ENCODE data around the gene PEA15. TPM values are rescaled to one million over a fixed set of nuclear protein-coding genes. Genes with fewer than 3 reads are reported as not detected.

Gene PEA15
- polyA plus RNA-seq, 4 donors, result 15.2 to 116 (median 47.9) TPM

GRCh38 chr1:160162931-160163330 lies 42.3 kb upstream of the PEA15 start:
- H3K27me3 ChIP-seq (ENCODE audit: control insufficient read depth in 3 of 3, insufficient read depth in 3 of 3, low read length in 3 of 3), result no peaks in the 10 kb centered on the region
- H3K36me3 ChIP-seq (ENCODE audit: control insufficient read depth in 3 of 3, insufficient read depth in 2 of 3, low read depth in 1 of 3, low read length in 3 of 3), result no peaks in the 10 kb centered on the region
- no peaks in the 10 kb centered on the region for H3K4me1 ChIP-seq (ENCODE audit: control insufficient read depth in 3 of 3, insufficient read depth in 2 of 3, low read depth in 1 of 3, low read length in 2 of 3)
- H3K9me3 ChIP-seq (ENCODE audit: control insufficient read depth in 2 of 2, insufficient read depth in 1 of 2, low read depth in 1 of 2, low read length in 1 of 2), result no peaks in the 10 kb centered on the region
- no peak for DNase-seq
- FAIRE-seq, result no peak
- H3K4me3 ChIP-seq (ENCODE audit: low read depth in 1 of 3, low read length in 3 of 3), result no peak overlapping the region
- no peak overlapping the region for H3K27ac ChIP-seq (ENCODE audit: low read depth in 1 of 3, low read length in 2 of 3)
- WGBS, 3 donors, result 72 to 87% (median 76%) methylated on average over 2 of the region's 2 CpGs

DNA sequence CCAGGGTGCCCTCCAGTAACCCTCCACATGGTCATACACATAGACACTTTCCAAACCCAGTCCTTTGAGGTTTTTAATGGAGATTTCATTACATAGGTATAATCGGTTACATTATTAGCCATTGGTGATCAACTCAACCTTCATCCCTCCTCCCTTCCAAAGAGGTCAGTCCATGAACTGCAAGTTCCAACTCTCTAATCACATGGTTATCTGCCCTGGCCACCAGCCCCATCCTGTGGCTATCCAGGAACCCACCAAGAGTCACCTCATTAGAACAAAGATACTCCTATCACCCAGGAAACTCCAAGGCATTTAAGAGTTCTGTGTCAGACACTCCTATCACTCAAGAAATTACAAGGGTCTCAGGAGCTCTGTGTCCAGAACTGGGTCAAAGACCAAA lies 41.6 kb upstream of the PEA15 start:
- no peak for FAIRE-seq
- WGBS, 3 donors, result 95 to 97% (median 96%) methylated on average over 1 of the region's 1 CpG
- Histone ChIP-seq H3K27ac (ENCODE audit: low read depth in 1 of 3, low read length in 2 of 3) (no peak overlapping the region), H3K27me3 (ENCODE audit: control insufficient read depth in 3 of 3, insufficient read depth in 3 of 3, low read length in 3 of 3) (no peaks in the 10 kb centered on the region), H3K9me3 (ENCODE audit: control insufficient read depth in 2 of 2, insufficient read depth in 1 of 2, low read depth in 1 of 2, low read length in 1 of 2) (no peaks in the 10 kb centered on the region), H3K4me3 (ENCODE audit: low read depth in 1 of 3, low read length in 3 of 3) (no peak overlapping the region), H3K4me1 (ENCODE audit: control insufficient read depth in 3 of 3, insufficient read depth in 2 of 3, low read depth in 1 of 3, low read length in 2 of 3) (no peaks in the 10 kb centered on the region), H3K36me3 (ENCODE audit: control insufficient read depth in 3 of 3, insufficient read depth in 2 of 3, low read depth in 1 of 3, low read length in 3 of 3) (no peaks in the 10 kb centered on the region)
- DNase-seq, result no peak

GRCh38 chr1:160164121-160164520 lies 41.1 kb upstream of the PEA15 start:
- Histone ChIP-seq H3K27me3 (ENCODE audit: control insufficient read depth in 3 of 3, insufficient read depth in 3 of 3, low read length in 3 of 3) (no peaks in the 10 kb centered on the region), H3K9me3 (ENCODE audit: control insufficient read depth in 2 of 2, insufficient read depth in 1 of 2, low read depth in 1 of 2, low read length in 1 of 2) (no peaks in the 10 kb centered on the region), H3K27ac (ENCODE audit: low read depth in 1 of 3, low read length in 2 of 3) (no peak overlapping the region), H3K4me3 (ENCODE audit: low read depth in 1 of 3, low read length in 3 of 3) (no peak overlapping the region), H3K36me3 (ENCODE audit: control insufficient read depth in 3 of 3, insufficient read depth in 2 of 3, low read depth in 1 of 3, low read length in 3 of 3) (no peaks in the 10 kb centered on the region), H3K4me1 (ENCODE audit: control insufficient read depth in 3 of 3, insufficient read depth in 2 of 3, low read depth in 1 of 3, low read length in 2 of 3) (no peaks in the 10 kb centered on the region)
- FAIRE-seq, result no peak
- WGBS, 3 donors, result 82 to 93% (median 88%) methylated on average over 10 of the region's 10 CpGs
- no peak for DNase-seq

GRCh38 chr1:160166166-160166868 lies 38.9 kb upstream of the PEA15 start:
- FAIRE-seq, result no peak
- Histone ChIP-seq H3K4me1 (ENCODE audit: control insufficient read depth in 3 of 3, insufficient read depth in 2 of 3, low read depth in 1 of 3, low read length in 2 of 3) (no peaks in the 10 kb centered on the region), H3K4me3 (ENCODE audit: low read depth in 1 of 3, low read length in 3 of 3) (no peak overlapping the region), H3K27me3 (ENCODE audit: control insufficient read depth in 3 of 3, insufficient read depth in 3 of 3, low read length in 3 of 3) (peaks cover 0 to 5% (median 0%) of the 10 kb centered on the region in 3 donors), H3K27ac (ENCODE audit: low read depth in 1 of 3, low read length in 2 of 3) (no peak overlapping the region), H3K36me3 (ENCODE audit: control insufficient read depth in 3 of 3, insufficient read depth in 2 of 3, low read depth in 1 of 3, low read length in 3 of 3) (no peaks in the 10 kb centered on the region), H3K9me3 (ENCODE audit: control insufficient read depth in 2 of 2, insufficient read depth in 1 of 2, low read depth in 1 of 2, low read length in 1 of 2) (no peaks in the 10 kb centered on the region)
- WGBS, 3 donors, result 78 to 88% (median 81%) methylated on average over 12 of the region's 12 CpGs
- DNase-seq, result no peak

- no peak overlapping the region for H3K4me3 ChIP-seq (ENCODE audit: low read depth in 1 of 3, low read length in 3 of 3)
- no peaks in the 10 kb centered on the region for H3K4me1 ChIP-seq (ENCODE audit: control insufficient read depth in 3 of 3, insufficient read depth in 2 of 3, low read depth in 1 of 3, low read length in 2 of 3)
- WGBS, 3 donors, result 61 to 82% (median 63%) methylated on average over 4 of the region's 4 CpGs
- DNase-seq (no peak), FAIRE-seq (no peak)
- H3K36me3 ChIP-seq (ENCODE audit: control insufficient read depth in 3 of 3, insufficient read depth in 2 of 3, low read depth in 1 of 3, low read length in 3 of 3), result no peaks in the 10 kb centered on the region
- H3K9me3 ChIP-seq (ENCODE audit: control insufficient read depth in 2 of 2, insufficient read depth in 1 of 2, low read depth in 1 of 2, low read length in 1 of 2), result no peaks in the 10 kb centered on the region
- peaks cover 0 to 5% (median 0%) of the 10 kb centered on the region in 3 donors for H3K27me3 ChIP-seq (ENCODE audit: control insufficient read depth in 3 of 3, insufficient read depth in 3 of 3, low read length in 3 of 3)
- H3K27ac ChIP-seq (ENCODE audit: low read depth in 1 of 3, low read length in 2 of 3), result no peak overlapping the region
Measured at GRCh38 chr1:160167056-160167455, 38.1 kb upstream of the PEA15 start.

GRCh38 chr1:160167580-160167979 lies 37.6 kb upstream of the PEA15 start:
- no peak overlapping the region for H3K4me3 ChIP-seq (ENCODE audit: low read depth in 1 of 3, low read length in 3 of 3)
- 81 to 92% (median 84%) methylated on average over 6 of the region's 6 CpGs for WGBS, 3 donors
- no peak for DNase-seq
- no peaks in the 10 kb centered on the region for H3K4me1 ChIP-seq (ENCODE audit: control insufficient read depth in 3 of 3, insufficient read depth in 2 of 3, low read depth in 1 of 3, low read length in 2 of 3)
- no peak for FAIRE-seq
- no peak overlapping the region for H3K27ac ChIP-seq (ENCODE audit: low read depth in 1 of 3, low read length in 2 of 3)
- peaks cover 0 to 5% (median 0%) of the 10 kb centered on the region in 3 donors for H3K27me3 ChIP-seq (ENCODE audit: control insufficient read depth in 3 of 3, insufficient read depth in 3 of 3, low read length in 3 of 3)
- H3K36me3 ChIP-seq (ENCODE audit: control insufficient read depth in 3 of 3, insufficient read depth in 2 of 3, low read depth in 1 of 3, low read length in 3 of 3), result no peaks in the 10 kb centered on the region
- H3K9me3 ChIP-seq (ENCODE audit: control insufficient read depth in 2 of 2, insufficient read depth in 1 of 2, low read depth in 1 of 2, low read length in 1 of 2), result no peaks in the 10 kb centered on the region

GRCh38 chr1:160168016-160168415 lies 37.2 kb upstream of the PEA15 start:
- no peaks in the 10 kb centered on the region for H3K36me3 ChIP-seq (ENCODE audit: control insufficient read depth in 3 of 3, insufficient read depth in 2 of 3, low read depth in 1 of 3, low read length in 3 of 3)
- FAIRE-seq, result no peak
- no peak overlapping the region for H3K4me3 ChIP-seq (ENCODE audit: low read depth in 1 of 3, low read length in 3 of 3)
- H3K27ac ChIP-seq (ENCODE audit: low read depth in 1 of 3, low read length in 2 of 3), result no peak overlapping the region
- H3K9me3 ChIP-seq (ENCODE audit: control insufficient read depth in 2 of 2, insufficient read depth in 1 of 2, low read depth in 1 of 2, low read length in 1 of 2), result no peaks in the 10 kb centered on the region
- peak in 1 of 2 donors; percentile 13 for DNase-seq
- H3K27me3 ChIP-seq (ENCODE audit: control insufficient read depth in 3 of 3, insufficient read depth in 3 of 3, low read length in 3 of 3), result peaks cover 0 to 8% (median 0%) of the 10 kb centered on the region in 3 donors
- WGBS, 3 donors, result 52 to 77% (median 69%) methylated on average over 5 of the region's 5 CpGs
- H3K4me1 ChIP-seq (ENCODE audit: control insufficient read depth in 3 of 3, insufficient read depth in 2 of 3, low read depth in 1 of 3, low read length in 2 of 3), result no peaks in the 10 kb centered on the region

- H3K27me3 ChIP-seq (ENCODE audit: control insufficient read depth in 3 of 3, insufficient read depth in 3 of 3, low read length in 3 of 3), result peaks cover 0 to 8% (median 0%) of the 10 kb centered on the region in 3 donors
- no peak for DNase-seq
- H3K27ac ChIP-seq (ENCODE audit: low read depth in 1 of 3, low read length in 2 of 3), result no peak overlapping the region
- WGBS, 3 donors, result 83 to 85% (median 85%) methylated on average over 13 of the region's 13 CpGs
- H3K9me3 ChIP-seq (ENCODE audit: control insufficient read depth in 2 of 2, insufficient read depth in 1 of 2, low read depth in 1 of 2, low read length in 1 of 2), result no peaks in the 10 kb centered on the region
- H3K36me3 ChIP-seq (ENCODE audit: control insufficient read depth in 3 of 3, insufficient read depth in 2 of 3, low read depth in 1 of 3, low read length in 3 of 3), result no peaks in the 10 kb centered on the region
- no peak for FAIRE-seq
- no peak overlapping the region for H3K4me3 ChIP-seq (ENCODE audit: low read depth in 1 of 3, low read length in 3 of 3)
- no peaks in the 10 kb centered on the region for H3K4me1 ChIP-seq (ENCODE audit: control insufficient read depth in 3 of 3, insufficient read depth in 2 of 3, low read depth in 1 of 3, low read length in 2 of 3)
Measured at GRCh38 chr1:160168609-160169369, 36.4 kb upstream of the PEA15 start.
